Measurements from ENCODE around the gene RNF220. TPM values are rescaled to one million over a fixed set of nuclear protein-coding genes. Genes with fewer than 3 reads are reported as not detected.
A peak's percentile ranks its signal among the peaks of the same experiment; 100 is the strongest.

RNF220 gene
- total RNA-seq, 1 donor from 2014 or later, result 47.1 TPM

DNA sequence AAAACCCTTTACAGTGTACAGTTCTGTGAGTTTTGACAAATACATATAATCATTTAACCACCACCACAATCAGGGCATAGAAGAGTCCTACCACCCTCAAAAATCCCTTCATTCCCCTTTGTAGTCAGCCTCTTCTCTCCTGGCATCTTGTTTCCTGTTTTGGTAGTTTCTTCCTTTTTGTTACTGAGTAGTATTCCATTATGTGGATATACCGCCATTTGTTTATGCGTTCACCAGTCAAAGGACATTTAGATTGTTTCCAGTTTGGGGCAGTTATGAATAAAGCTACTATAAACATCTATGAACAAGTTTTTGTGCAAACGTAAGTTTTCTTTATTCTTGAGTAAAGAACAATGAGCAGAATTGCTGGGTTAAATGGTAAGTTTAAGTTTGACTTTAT lies 49.6 kb downstream of the RNF220 start:
- Histone ChIP-seq H2AFZ (ENCODE audit: low read depth, low read length) (no peak overlapping the region), H3K27me3 (ENCODE audit: insufficient read depth, low read length) (peaks cover 15% of the 10 kb centered on the region), H3K79me2 (ENCODE audit: insufficient read depth, low read length) (no peaks in the 10 kb centered on the region), H3K9ac (ENCODE audit: low read length) (no peak overlapping the region), H3K4me1 (ENCODE audit: insufficient read depth, low read length) (no peaks in the 10 kb centered on the region), H3K36me3 (ENCODE audit: insufficient read depth, low read length) (no peaks in the 10 kb centered on the region), H3K4me3 (ENCODE audit: insufficient read depth, low read depth, low read length) (no peak overlapping the region), H3K27ac (ENCODE audit: low read depth, low read length) (no peak overlapping the region), H3K4me2 (ENCODE audit: low read length) (no peak overlapping the region), H4K20me1 (ENCODE audit: insufficient read depth, low read length) (no peaks in the 10 kb centered on the region), H3K9me3 (ENCODE audit: insufficient read depth, low read depth, low read length) (no peaks in the 10 kb centered on the region)
- TF ChIP-seq, protein P1, sequence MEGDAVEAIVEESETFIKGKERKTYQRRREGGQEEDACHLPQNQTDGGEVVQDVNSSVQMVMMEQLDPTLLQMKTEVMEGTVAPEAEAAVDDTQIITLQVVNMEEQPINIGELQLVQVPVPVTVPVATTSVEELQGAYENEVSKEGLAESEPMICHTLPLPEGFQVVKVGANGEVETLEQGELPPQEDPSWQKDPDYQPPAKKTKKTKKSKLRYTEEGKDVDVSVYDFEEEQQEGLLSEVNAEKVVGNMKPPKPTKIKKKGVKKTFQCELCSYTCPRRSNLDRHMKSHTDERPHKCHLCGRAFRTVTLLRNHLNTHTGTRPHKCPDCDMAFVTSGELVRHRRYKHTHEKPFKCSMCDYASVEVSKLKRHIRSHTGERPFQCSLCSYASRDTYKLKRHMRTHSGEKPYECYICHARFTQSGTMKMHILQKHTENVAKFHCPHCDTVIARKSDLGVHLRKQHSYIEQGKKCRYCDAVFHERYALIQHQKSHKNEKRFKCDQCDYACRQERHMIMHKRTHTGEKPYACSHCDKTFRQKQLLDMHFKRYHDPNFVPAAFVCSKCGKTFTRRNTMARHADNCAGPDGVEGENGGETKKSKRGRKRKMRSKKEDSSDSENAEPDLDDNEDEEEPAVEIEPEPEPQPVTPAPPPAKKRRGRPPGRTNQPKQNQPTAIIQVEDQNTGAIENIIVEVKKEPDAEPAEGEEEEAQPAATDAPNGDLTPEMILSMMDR (IDR thresholded peaks at IDR 0.05; ENCODE audit: insufficient read depth, low read depth, low read length), result no peak
- TF ChIP-seq EZH2 (IDR thresholded peaks at IDR 0.05; ENCODE audit: insufficient read depth, low read length), result no peak
- Mint-ChIP-seq H3K27me3 (ENCODE audit: low read depth, unreplicated experiment) (peaks cover 3% of the 10 kb centered on the region), H3K4me1 (ENCODE audit: low read depth, unreplicated experiment) (no peaks in the 10 kb centered on the region), H3K9me3 (ENCODE audit: unreplicated experiment) (no peaks in the 10 kb centered on the region), H3K27ac (ENCODE audit: unreplicated experiment) (no peak overlapping the region), H3K4me3 (ENCODE audit: unreplicated experiment) (no peak overlapping the region), H3K36me3 (ENCODE audit: low read depth, unreplicated experiment) (peaks cover 5% of the 10 kb centered on the region)
- no peak for FAIRE-seq
- DNase-seq (ENCODE audit: low read depth), result no peak

DNA sequence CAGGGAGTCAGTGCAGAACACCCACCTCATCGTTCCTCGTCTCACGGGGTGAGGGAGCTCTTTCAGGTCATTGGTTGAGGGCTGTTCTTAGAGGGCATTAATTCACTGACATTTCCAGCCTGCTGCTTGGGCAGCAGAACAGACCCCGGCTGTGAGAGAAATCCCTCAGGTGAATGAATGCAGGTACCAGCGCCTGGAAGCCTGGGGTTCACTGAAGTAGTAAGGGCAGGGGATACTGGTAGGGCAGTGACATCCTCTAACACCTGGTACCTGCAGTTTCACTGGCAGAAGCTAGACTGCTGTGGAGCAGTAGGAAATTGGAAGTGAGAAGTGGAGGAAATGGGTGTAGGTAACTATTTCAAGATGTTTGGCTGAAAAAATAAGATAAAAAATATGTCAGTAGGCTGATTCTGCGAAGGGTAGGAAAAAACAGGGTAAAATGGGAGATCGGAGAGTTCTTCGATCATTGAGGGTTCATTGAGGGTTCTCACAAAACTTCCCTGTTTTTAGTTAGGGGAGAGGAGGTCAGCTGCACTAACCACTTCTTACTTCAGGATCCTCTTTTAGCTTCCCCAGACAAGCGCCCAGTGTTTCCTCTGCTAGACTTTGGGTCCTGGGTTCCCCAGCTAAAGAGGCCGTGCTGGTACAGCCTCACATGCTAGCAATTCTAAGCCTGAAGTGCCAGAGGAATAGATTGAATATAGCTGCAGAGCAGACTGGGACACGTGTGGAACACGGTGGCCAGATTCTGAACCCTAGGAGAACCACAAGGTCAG lies 55.2 kb downstream of the RNF220 start:
- DNase-seq (ENCODE audit: low read depth) (no peak), FAIRE-seq (no peak)
- Histone ChIP-seq H3K27me3 (ENCODE audit: insufficient read depth, low read length) (peaks cover 19% of the 10 kb centered on the region), H3K4me2 (ENCODE audit: low read length) (no peak overlapping the region), H3K79me2 (ENCODE audit: insufficient read depth, low read length) (no peaks in the 10 kb centered on the region), H3K27ac (ENCODE audit: low read depth, low read length) (no peak overlapping the region), H3K9ac (ENCODE audit: low read length) (no peak overlapping the region), H3K4me3 (ENCODE audit: insufficient read depth, low read depth, low read length) (no peak overlapping the region), H4K20me1 (ENCODE audit: insufficient read depth, low read length) (no peaks in the 10 kb centered on the region), H3K4me1 (ENCODE audit: insufficient read depth, low read length) (no peaks in the 10 kb centered on the region), H3K9me3 (ENCODE audit: insufficient read depth, low read depth, low read length) (no peaks in the 10 kb centered on the region), H3K36me3 (ENCODE audit: insufficient read depth, low read length) (no peaks in the 10 kb centered on the region), H2AFZ (ENCODE audit: low read depth, low read length) (no peak overlapping the region)
- H3K9me3 Mint-ChIP-seq (ENCODE audit: unreplicated experiment), result peaks cover 6% of the 10 kb centered on the region
- H3K27me3 Mint-ChIP-seq (ENCODE audit: low read depth, unreplicated experiment), result peaks cover 5% of the 10 kb centered on the region
- H3K4me1 Mint-ChIP-seq (ENCODE audit: low read depth, unreplicated experiment), result peaks cover 3% of the 10 kb centered on the region
- TF ChIP-seq, protein P1 (IDR thresholded peaks at IDR 0.05; ENCODE audit: insufficient read depth, low read depth, low read length), result no peak
- no peak for TF ChIP-seq EZH2 (IDR thresholded peaks at IDR 0.05; ENCODE audit: insufficient read depth, low read length)
- no peak overlapping the region for H3K4me3 Mint-ChIP-seq (ENCODE audit: unreplicated experiment)
- peaks cover 10% of the 10 kb centered on the region for H3K36me3 Mint-ChIP-seq (ENCODE audit: low read depth, unreplicated experiment)
- no peak overlapping the region for H3K27ac Mint-ChIP-seq (ENCODE audit: unreplicated experiment)

DNA sequence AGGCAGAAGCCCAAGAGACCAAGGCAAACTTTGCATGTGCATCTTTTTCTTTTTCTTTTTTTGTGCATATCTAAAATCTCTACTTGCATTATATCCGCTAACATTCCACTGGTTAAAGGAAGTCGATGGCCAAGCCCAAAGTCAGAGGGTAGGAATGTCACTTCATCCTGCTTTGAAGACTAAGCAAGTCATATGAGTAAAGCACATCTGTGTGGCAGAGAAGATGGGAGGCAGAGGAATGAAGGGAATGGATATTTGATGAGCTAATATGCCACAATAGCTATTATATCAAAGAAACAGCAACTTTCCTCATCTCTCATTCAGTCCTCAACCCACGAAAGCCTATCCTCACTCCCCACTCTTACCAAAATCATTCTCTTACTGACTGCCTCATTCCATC lies 59.3 kb downstream of the RNF220 start:
- DNase-seq (ENCODE audit: low read depth) (peak; percentile 67), FAIRE-seq (no peak)
- peaks cover 3% of the 10 kb centered on the region for H3K4me1 Mint-ChIP-seq (ENCODE audit: low read depth, unreplicated experiment)
- Histone ChIP-seq H3K27ac (ENCODE audit: low read depth, low read length) (no peak overlapping the region), H3K4me2 (ENCODE audit: low read length) (no peak overlapping the region), H2AFZ (ENCODE audit: low read depth, low read length) (no peak overlapping the region), H3K4me1 (ENCODE audit: insufficient read depth, low read length) (no peaks in the 10 kb centered on the region), H3K9ac (ENCODE audit: low read length) (no peak overlapping the region), H4K20me1 (ENCODE audit: insufficient read depth, low read length) (no peaks in the 10 kb centered on the region), H3K36me3 (ENCODE audit: insufficient read depth, low read length) (no peaks in the 10 kb centered on the region), H3K79me2 (ENCODE audit: insufficient read depth, low read length) (no peaks in the 10 kb centered on the region), H3K4me3 (ENCODE audit: insufficient read depth, low read depth, low read length) (no peak overlapping the region), H3K9me3 (ENCODE audit: insufficient read depth, low read depth, low read length) (no peaks in the 10 kb centered on the region), H3K27me3 (ENCODE audit: insufficient read depth, low read length) (peaks cover 10% of the 10 kb centered on the region)
- peak overlapping the region; percentile 7 for H3K27ac Mint-ChIP-seq (ENCODE audit: unreplicated experiment)
- no peak for TF ChIP-seq EZH2 (IDR thresholded peaks at IDR 0.05; ENCODE audit: insufficient read depth, low read length)
- TF ChIP-seq, protein P1 (IDR thresholded peaks at IDR 0.05; ENCODE audit: insufficient read depth, low read depth, low read length), result no peak
- no peak overlapping the region for H3K4me3 Mint-ChIP-seq (ENCODE audit: unreplicated experiment)
- H3K36me3 Mint-ChIP-seq (ENCODE audit: low read depth, unreplicated experiment), result peaks cover 8% of the 10 kb centered on the region
- peaks cover 6% of the 10 kb centered on the region for H3K9me3 Mint-ChIP-seq (ENCODE audit: unreplicated experiment)
- peaks cover 5% of the 10 kb centered on the region for H3K27me3 Mint-ChIP-seq (ENCODE audit: low read depth, unreplicated experiment)

Measured in astrocyte (in vitro differentiated cells and primary cell).